AG09319 (cell line): ENCODE data around the gene KCNG1.
"Not testable (repeated sequence)": the region's sequence is repeated elsewhere in the genome, so short reads cannot be mapped to it uniquely, and the experiment has no call there.

ENCODE experiments used
- DNase-seq: peaks from one replicate; pipeline ENCODE4 v3.0.0-alpha.2; 2010; ENCODE audit warnings: low read depth; ENCODE audit errors: extremely low read depth
- TF ChIP-seq, protein P1 (sequence below): IDR thresholded peaks from 2 replicates; pipeline ENCODE4 v1.5.1; 2011; ENCODE audit warnings: low read depth, mild to moderate bottlenecking, inconsistent platforms, low read length, moderate library complexity

Gene KCNG1

GRCh38 chr20:50980851-50981713 lies 41.8 kb downstream of the KCNG1 start:
- TF ChIP-seq, protein P1, sequence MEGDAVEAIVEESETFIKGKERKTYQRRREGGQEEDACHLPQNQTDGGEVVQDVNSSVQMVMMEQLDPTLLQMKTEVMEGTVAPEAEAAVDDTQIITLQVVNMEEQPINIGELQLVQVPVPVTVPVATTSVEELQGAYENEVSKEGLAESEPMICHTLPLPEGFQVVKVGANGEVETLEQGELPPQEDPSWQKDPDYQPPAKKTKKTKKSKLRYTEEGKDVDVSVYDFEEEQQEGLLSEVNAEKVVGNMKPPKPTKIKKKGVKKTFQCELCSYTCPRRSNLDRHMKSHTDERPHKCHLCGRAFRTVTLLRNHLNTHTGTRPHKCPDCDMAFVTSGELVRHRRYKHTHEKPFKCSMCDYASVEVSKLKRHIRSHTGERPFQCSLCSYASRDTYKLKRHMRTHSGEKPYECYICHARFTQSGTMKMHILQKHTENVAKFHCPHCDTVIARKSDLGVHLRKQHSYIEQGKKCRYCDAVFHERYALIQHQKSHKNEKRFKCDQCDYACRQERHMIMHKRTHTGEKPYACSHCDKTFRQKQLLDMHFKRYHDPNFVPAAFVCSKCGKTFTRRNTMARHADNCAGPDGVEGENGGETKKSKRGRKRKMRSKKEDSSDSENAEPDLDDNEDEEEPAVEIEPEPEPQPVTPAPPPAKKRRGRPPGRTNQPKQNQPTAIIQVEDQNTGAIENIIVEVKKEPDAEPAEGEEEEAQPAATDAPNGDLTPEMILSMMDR: peak; percentile 80
- no peak for DNase-seq

DNA sequence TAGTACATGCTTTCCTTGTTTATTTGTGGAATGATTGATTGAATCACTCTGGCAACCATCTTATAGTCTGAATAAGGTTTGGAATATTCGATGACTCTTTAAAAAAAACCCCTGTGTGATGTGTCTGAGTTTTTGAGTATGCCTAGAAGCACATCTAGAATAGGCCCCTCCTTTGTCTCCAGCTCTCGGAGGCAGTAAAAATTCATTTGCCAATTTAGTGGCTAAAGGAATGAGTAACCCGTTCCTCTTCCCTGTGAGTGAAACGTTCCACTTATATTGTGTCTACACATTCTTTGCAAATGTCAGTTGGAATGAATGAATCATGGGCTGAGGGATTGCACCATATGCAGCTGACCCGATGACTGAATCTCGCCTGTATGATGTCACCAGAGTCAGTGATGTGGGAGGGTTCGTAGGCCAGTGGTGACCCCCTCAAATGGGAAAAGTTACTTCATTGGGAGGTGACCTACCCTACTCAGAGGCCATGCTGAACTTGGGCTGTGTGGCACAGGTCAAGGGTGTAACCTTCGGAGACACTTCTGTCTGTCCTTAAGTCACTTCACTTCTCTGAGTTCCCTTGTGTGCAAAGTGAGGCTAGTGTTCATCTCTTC lies 42.7 kb downstream of the KCNG1 start:
- TF ChIP-seq, protein P1: no peak
- DNase-seq: peak; percentile 91

DNA sequence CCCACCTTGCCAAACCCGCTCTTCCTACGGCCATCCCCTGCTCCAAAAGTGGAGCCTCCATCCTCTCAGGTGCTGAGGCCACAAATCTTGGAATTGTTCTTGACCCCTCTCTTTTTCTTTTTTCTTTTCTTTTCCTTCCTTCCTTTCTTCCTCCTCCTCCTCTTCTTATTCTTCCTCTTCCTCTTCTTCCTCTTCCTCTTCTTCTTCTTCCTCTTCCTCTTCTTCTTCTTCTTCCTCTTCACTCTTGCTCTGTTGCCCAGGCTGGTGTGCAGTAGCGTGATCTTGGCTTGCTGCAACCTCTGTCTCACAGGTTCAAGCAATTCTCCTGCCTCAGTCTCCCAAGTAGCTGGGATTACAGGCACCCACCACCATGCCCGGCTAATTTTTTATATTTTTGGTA lies 44.4 kb downstream of the KCNG1 start:
- DNase-seq: not testable (repeated sequence)

DNA sequence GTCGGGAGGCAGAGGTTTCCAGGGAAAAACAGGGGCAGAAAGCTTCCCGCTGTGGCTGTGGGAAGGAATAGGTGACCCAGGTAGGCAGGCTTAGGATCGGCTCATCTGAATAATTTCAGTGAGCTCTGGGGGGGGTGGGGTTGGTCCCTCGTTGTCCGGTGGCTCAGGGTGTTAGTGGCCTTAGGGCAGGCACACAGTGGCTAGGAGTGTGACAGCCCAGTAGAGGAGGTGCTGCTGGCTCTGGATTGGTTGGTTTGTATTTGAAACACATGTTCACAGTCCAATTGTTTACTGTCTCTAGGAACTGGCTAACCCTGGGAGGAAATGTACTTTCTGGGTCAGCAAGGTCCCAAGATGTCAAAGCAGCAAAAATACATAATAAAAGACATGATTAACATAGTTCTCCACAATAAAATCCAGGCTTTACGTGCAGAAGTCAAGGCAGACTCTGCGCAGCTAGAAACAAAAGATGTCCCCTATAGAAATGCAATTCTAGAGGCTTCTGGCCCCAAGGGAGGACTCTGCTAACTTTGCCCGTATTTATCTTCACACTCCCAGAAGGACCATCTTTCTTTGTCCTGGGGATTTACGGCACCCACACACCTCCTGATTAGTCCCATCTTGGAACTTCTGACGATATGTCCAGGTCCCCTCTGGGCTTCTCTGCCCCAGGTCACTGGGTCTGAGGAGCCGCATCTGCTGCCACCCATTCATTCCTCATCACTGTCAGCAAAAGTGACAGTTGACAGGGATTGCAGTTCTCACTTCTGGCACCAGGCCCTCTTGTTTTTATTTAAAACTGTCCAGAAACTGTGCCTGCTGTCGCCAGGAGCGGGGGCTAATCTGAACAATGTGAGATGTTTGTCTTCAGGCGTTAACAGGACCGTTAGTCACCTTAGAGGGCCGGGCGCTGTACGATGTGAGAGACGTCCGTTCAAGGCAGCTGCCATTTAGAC lies 45.6 kb downstream of the KCNG1 start:
- DNase-seq: no peak
- TF ChIP-seq, protein P1: no peak

GRCh38 chr20:50975701-50976330 lies 47.1 kb downstream of the KCNG1 start:
- TF ChIP-seq, protein P1: no peak
- DNase-seq: no peak

DNA sequence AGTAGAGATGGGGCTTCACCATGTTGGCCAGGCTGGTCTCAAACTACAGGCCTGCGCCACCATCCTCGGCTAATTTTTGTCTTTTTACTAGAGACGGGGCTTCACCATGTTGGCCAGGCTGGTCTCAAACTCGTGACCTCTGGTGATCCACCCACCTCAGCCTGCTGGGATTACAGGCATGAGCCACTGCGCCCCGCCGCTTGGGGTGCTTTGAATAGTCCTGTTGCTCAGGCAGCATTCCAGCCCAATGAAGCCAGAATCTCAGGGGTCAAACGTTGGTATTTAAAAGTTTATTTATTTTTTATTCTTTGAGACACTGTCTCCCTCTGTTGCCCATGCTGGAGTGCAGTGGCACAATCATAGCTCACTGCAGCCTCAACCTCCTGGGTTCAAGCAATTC lies 53.0 kb downstream of the KCNG1 start:
- DNase-seq: no peak
- TF ChIP-seq, protein P1: no peak

DNA sequence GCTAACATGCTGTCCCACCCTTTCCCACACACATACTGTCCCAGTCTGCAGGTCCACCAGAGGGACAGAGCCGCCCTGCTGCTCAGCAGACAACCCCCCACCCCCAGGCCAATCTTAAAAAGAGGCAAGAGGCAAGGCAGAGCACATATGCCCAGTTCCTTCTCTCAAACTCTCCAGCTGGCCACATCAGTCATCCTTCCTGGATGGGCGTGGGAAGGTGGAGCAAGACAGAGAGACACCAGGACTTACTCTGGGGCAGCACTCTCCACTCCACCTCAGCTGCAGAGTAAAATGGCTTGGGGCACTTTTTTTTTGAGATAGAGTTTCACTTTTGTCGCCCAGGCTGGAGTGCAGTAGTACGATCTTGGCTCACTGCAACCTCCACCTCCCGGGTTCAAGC lies 53.5 kb downstream of the KCNG1 start:
- TF ChIP-seq, protein P1: no peak
- DNase-seq: no peak
